ENCODE data around the gene CBR4. TPM values are rescaled to one million over a fixed set of nuclear protein-coding genes. Genes with fewer than 3 reads are reported as not detected.
"Not testable (repeated sequence)": the region's sequence is repeated elsewhere in the genome, so short reads cannot be mapped to it uniquely, and the experiment has no call there.

Gene CBR4
- 2.8 and 5.0 TPM in 2 replicates for total RNA-seq (2014; rRNA removed; shearing (Covaris generic))

DNA sequence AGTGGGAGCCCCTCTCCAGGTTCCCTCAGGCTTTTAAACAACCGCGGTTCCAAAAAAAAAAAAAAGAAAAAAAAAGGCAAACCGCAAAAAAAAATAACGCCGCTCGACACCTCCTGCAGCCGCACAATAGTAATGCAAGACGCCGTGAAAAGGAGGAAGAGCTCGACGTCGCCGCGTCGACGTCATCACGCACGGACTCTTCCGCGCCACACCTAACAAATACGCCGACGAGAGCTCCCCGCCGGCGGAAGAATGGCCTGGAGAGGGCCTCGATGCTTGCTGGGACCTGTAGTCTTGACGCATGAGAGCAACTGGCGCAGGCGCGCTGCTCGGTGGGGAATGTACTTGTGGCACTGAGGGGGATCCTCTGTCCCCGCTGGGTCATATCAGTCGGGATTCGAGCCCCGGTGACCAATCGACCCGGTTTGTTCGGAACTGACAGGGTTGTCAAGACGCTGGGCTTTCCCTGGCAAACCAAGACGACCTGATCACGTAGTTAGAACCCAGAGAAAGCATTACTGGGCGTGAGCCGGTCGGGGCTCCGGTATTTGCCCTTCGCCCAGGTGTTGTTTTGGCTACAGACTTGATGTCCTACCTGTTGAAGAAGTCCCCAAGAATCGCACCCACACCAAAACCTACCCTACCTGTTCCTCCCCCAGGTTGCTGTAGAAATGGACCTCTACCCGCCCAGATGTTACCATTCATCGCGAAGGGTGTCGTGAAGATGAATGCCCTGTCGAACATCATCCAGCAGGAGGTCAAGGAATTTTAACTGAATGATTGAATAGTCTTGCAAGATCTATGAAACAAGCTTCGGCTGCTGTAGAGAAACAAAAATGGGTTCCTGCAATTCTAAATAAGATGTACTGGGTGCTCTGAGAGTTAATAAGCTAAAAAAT, at the start of gene CBR4:
CBR4 (minus strand) TSS at position 131 of the 899 bp plus-strand sequence. CDS start 166 bp downstream, outside the sequence.
- peak; percentile 96 for DNase-seq (ENCODE audit: low read depth)

DNA sequence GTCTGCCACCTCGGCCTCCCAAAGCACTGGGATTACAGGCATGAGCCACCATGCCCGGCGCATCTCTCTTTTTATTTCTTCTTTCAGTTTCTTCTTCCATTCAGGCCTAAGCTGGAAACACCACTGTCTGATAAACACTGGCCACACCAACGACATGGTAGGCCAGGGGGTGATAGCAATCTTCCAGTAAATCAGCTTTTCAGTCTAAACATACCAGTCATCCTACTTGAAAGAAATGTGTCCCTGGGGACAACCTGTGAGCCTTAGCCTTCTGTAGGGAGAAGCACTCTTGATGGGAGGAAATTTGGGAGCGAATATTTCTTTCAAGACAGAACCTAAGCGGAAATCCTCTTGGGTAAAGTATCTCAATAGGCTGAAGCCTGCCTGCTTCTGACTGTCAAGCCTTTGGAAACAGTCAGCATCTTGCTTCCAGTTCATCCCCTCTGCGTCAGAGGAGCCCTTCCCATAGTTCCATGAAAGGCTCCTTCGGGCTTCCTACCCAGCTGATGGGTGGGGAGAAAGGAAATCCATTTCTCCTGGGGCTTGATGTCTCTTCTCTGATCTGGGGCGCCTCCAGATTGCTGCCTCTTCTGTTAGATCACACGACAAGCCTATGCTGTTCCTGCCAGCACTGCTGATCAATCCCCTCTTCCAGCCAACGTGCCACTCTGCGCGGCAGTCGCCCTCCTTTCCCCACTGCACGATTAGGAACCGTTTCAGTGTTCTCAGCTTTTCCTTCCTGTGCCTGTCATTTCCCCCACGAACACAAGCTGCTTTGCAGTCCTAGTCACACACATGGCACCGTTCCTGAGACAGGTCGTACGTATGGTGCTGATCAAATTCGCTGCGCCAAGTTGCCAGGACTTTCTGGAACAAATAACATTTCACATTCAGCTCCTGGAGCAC, 49.5 kb upstream of the CBR4 start:
- no peak for DNase-seq (ENCODE audit: low read depth)

DNA sequence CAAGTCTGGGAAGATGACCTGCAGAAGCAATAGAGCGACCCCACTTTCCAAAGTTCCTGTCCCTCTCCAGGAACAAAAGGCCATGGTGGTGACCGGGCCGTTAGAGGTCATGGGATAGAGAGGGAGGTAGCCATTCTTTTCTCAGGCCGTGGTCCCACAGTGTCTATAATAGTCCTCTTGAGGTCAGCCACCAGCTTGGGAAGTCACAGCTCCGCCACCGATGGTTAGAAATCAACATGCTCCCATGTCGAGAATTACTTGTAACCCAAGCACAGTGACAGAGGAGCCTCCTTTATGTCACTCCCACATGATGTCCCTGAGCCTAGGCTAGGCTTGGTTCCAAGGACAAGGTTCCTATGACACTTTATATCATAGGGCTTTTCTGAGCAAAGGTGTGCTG, 48.3 kb upstream of the CBR4 start:
- DNase-seq (ENCODE audit: low read depth) = no peak

DNA sequence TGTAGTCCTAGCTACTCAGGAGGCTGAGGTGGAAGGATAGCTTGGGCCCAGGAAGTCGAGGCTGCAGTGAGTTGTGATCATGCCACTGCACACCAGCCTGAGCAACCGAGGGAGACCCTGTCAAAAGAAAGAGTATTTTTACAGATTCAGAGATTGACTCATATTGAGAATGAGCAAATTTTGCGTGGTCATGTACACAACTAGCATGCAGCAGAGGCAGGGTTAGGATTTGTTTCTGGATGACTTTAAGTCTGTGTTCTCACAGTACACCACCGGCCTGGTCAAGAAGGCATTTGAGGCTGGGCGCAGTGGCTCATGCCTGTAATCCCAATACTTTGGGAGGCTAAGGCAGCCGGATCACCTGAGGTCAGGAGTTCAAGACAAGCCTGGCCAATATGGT, 44.8 kb upstream of the CBR4 start:
- no peak for DNase-seq (ENCODE audit: low read depth)

DNA sequence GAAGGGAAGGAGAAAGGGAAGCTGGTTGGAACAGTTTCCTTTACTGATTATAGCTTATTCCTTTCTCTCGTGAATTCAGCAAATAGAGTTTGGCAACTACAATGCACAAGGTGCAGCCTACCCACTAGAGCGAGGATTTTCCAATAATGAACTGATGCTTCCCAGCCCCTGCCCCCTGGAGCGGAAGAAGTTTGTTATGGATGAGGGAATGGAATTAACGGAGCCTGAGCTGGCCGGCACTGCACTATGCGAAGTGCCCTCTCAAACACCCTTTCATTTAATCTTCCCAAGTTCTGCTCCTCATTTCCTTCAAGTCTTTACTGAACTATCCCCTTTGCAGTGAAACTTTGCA, 42.5 kb upstream of the CBR4 start:
- no peak for DNase-seq (ENCODE audit: low read depth)

DNA sequence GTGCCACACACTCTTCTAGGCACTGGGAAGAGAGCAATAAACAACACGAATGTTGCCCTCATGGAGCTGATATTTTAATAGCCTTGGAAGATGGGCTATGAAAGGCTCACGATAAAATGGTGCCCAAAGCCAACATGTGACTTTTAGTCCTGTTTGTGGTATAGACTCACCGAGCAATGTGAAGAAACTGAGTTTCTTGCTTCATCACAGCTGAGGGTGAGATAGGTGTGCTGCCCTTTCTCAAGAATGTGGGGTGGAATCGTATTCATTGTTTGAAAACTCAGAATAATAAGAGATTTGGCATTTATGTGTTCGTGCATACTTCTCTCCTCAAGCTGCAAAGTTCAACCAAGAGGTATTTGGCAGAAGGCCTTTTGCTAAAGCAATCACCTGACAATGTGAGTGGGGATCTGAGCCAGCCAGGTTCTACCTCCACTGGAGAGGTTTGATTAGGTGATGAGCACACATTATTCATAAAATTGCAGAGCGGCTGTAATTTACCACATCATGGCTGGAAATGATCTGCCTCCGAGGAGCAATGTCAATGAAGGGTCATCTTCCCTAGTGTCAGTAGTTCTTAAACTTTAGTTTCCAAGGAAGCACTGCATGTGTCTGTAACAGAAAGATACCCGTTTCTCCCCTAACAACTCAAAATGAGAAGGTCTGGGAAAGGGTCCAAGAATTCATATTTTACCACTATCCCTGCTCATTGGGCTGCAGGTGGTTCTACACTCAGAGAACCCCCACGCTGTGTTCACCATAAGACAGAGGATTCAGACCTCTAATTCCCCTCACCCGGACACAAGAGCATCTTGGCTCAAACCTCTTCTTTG, 41.9 kb upstream of the CBR4 start:
- no peak for DNase-seq (ENCODE audit: low read depth)

DNA sequence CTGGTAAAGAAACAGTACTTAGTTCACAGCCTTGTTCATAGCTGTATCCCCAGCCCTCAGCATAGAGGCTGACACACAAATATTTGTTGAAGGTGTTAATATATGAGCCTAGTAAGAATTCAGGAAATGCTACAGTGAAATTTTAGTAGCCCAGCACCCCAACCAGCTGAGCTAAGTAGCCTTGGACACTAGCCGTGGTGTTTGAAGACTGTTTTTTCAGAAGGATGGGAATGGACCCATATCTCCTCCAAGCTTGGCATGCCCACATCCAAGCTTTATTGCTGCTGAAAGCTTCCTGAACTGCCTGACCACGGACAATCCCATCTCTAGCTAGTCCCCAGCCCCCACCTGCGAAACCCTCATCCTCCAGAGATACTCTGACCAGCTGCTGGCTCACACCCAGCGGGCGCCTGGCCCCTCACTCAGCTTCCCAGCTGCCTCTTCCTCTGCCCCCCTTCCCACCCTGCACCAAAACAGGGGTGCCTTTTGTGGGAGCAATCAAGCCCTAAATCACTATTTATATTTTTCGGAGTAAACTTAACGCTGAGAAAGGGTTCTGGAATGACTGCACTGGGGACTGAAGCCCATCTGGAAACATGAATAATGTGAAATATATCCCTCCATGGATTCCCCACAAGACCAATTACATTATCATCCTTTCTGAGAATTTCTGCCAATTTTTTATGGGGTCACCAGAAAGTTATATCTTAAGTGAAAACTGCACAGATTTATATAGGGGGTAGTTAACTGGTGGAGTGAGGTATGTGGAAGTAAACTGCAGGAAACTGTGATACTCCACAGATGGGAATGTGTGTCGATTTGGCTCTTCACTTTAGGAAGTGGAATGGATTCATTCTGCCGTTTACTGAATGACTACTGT, 41.1 kb upstream of the CBR4 start:
- DNase-seq (ENCODE audit: low read depth) = no peak

DNA sequence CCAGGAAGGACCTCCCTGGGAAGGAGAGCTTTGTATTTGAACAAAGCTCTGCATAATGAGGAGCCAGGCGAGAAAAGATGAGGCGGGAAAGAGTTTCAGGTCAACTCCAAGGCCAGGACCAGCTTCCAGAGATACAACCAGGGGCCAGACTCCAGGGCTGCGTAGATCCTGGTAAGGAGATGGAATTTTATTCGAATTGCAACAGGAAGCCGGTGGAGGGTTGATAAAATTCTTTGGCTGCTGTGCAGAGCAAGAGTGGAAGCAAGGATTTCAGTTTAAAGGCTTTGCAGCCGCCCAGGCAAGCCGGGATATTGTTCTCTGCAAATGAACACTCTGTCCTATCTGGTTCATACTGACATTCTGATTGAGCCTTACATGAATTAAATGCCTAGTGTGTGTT, 40.2 kb upstream of the CBR4 start:
- no peak for DNase-seq (ENCODE audit: low read depth)

DNA sequence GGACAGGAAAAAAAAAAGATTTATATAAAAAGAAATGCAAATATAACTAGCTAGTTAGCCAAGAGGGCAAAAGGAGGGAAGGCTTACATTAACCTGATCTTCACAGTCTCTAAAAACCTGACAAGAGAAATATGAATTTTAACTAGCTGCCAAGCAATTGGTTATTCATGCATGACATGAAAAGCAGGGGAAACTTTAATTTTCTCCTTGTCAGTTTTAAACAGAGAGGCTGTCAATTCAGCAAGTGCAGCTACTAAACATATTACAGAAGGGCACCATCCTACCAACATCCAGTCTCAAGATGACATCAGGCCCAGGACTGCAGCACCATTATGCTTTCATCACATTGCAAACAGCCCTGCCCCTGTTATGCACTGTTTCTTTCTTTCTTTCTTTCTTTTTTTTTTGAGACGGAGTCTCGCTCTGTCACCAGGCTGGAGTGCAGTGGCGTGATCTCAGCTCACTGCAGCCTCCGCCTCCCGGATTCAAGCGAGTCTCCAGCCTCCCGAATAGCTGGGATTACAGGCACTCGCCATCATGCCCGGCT, 38.9 kb upstream of the CBR4 start:
- DNase-seq (ENCODE audit: low read depth) = no peak

DNA sequence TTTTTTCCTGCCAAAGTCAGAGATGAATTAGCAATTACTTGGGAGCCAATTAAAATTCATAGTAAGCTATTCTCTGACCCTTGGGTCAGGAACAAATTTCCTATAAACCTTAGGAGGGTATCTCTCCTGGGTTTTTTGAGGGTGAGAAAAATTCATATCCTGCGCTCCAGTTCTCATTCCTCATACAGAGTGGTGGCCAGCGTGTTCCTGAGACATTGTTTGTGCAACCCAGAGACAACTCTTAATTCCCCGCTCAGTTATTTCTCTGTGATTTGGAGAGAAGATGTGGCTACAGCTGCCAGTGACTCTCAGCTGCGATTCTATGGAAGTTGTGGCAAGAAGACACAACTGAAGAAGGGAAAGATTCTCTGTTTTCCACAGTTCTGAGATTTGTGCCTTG, 37.9 kb upstream of the CBR4 start:
- no peak for DNase-seq (ENCODE audit: low read depth)

DNA sequence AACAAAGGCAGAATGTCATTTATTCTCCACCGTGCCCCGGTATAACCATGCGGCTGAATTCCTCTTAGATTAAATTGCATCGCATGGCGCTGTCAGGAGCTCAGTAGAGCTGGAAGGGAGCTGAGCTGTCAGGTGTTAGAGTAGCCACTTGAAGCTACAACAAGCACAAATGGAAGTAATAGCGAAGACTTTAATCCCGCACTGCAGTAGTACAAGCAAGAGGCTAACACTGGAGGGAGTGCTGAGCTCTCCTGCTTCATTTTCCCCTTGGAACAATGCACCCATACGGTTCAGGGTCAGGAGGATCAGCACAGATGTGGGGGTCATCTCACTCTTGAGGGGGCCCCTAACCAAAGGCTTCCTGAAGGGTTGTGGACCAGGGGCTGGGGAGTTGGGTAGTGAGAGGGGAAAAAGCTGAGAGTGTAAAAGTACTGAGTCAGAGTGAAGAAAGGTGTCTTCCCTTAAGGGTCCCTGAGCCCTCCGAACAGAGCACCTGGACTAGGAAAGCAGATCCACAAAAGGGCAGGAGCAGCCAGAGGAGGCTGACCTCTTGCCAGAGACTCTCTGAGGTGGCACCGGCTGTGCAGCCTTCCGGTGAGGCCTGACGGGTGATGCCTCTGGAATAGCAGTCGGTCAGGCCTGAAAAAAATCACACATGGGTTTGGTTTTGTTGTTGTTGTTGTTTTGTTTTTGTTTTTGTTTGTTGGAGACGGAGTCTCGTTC, 36.0 kb upstream of the CBR4 start:
- DNase-seq (ENCODE audit: low read depth) = no peak

DNA sequence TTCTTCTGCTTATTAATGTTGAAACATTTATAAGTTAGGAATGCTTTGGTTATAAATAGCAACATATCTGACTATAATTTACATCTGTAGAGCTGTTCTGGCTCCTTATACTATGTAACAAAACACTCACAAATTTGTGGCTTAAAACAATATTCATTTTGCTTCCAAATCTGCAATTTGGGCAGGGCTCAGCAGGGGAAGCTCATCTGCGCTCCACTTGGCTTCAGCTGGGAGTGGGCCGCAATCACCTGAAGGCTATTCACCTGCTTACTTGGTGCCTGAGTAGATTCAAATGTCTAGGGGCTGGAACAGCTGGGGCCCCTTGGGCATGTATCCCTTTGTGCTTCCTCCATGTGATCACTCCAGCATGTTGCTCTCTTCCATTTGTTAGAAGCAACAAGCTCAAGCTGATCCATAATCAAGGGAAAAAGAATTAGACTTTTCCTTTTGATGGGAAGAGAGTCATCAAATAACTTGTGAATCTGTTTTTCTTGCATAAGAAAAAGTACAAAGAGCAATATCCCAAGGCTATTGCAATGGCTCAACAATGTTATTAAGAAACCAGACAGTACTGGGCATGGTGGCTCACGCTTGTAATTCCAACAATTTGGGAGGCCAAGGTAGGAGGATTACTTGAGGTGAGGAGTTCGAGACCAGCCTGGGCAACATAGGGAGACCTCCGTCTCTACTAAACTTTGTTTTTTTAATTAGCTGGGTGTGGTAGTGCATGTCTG, 34.8 kb upstream of the CBR4 start:
- no peak for DNase-seq (ENCODE audit: low read depth)

DNA sequence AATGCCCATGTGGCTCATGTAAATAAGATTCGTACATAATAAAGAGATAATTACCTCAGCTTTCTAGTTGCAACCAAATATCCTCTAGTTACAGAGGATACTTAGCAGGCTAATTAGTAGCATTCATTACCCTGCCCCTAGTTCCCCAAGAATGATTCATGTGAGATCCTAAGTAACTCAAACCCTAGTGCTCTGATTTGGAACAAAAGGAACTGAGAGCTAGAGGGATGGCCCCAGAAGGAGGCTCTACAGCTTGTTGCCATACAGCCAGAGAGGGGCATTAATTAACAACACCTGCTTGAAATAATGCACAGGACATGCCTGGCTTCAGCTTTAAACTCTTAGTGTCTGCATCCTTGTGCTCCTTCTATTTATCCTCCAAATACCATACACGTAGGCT, 32.6 kb upstream of the CBR4 start:
- DNase-seq (ENCODE audit: low read depth) = no peak

DNA sequence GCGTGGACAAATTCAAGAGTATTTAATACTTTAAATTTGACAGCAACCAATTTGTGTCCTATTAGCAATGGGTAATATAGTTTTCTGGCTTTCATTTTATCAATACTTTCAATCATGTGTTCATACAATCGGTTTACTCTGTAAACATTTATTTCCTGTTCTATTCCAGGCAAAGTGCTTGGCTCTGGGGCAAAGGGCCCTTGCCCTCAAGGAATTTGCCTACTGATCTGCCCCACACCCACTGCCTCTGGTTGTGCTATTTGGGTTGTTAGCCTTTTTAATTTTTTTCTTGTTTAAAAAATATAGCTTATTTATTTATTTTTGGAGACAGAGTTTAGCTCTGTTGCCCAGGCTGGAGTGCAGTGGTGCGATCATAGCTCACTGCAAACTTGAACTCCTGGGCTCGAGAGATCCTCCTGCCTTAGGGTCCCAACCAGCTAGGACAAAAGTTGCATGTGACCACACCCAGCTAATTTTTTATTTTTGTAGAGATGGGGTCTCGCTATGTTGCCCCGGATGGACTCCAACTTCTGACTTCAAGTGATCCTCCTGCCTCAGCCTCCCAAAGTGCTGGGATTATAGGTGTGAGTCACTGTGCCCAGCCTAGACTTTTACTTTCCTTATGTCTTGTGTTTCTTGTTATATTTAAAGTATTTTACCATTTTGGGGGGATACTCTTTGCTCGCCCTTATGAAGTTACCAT, 30.7 kb upstream of the CBR4 start:
- no peak for DNase-seq (ENCODE audit: low read depth)

DNA sequence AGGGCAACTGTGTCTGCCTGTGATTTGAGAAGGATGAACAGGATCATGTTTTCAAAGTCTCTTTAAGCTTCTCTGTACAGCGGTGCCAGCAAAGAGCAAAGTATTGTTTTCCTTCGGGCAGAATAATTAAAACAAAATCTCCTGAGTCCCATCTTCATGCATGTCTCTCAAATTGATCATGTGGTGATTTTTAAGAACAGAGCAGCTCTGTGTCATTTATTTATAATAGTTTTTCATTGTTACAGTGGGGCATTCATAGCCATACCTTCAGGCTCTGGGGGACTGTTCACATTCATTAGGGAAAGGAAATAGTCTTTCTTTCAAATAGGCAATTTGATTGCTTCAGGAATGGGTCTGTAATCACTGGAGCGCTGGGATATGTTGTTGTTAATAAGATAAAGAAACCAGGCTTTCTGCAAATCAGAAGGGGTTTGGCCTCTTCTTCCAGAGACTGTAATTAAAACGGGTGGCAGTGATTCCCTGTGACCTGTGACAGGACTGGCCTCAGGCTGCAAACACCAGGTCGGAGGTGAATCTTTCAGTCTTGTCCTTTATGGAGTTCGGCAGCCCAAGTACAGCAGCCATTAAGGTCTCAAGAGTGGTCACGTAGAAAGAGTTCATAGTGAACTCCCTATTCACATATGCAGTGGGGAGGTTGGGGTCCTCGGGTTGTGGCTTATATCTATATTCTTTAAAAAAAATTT, 29.3 kb upstream of the CBR4 start:
- no peak for DNase-seq (ENCODE audit: low read depth)

DNA sequence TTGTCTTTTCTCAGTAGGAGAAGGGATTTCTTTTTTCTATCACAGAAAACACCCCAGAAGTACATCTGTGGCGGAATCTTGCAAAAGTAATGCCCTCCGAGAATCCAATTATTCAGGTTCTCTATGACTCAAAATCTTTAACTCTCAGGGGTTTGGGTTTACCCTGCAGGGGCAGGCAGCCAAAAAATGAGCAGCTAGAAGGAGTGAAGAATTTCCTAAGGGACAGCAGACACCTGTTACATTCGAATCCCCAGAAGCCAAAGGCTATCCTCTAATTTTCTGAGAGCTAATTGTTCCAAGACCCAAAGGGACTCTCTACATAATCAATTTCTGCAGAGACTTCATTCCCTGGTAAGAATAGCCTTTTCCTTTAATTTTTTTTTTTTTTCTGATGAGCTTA, 27.5 kb upstream of the CBR4 start:
- no peak for DNase-seq (ENCODE audit: low read depth)

DNA sequence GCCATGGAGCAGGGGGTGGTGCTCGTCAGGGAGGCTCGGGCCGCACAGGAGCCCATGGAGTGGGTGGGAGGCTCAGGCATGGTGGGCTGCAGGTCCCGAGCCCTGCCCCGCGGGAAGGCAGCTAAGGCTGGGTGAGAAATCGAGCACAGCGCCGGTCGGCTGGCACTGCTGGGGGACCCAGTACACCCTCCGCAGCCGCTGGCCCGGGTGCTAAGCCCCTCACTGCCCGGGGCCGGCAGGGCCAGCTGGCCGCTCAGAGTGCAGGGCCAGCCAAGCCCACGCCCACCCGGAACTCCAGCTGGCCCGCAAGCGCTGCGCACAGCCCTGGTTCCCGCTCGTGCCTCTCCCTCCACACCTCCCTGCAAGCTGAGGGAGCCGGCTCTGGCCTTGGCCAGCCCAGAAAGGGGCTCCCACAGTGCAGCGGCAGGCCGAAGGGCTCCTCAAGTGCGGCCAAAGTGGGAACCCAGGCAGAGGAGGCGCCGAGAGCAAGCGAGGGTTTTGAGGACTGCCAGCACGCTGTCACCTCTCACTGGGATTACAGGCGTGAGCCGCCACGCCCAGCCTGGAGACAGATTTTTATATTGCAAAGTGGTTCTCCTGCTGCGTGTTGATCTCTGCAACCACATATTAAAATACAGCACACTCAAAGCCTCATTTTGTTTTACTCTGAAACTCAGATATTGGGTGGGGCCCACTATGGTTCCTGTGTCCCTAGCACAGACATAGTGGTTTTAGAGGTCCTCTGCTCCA, 26.0 kb upstream of the CBR4 start:
- DNase-seq (ENCODE audit: low read depth) = not testable (repeated sequence)

All from M059J (cell line).